Measurements from ENCODE around the gene PPP1R13L. TPM values are rescaled to one million over a fixed set of nuclear protein-coding genes. Genes with fewer than 3 reads are reported as not detected.

Gene PPP1R13L
- total RNA-seq, 4 donors from 2014 or later, result 257 to 851 (median 501) TPM

- 88 to 90% methylated on average over 11 of the region's 11 CpGs for WGBS, 2 donors
- no peak for DNase-seq (ENCODE audit: low spot score in 2 of 2)
- TF ChIP-seq CTCF (IDR thresholded peaks at IDR 0.05) (no peak), POLR2A (IDR thresholded peaks at IDR 0.05) (no peak)
- no peak overlapping the region for H3K4me3 ChIP-seq (ENCODE audit: low read depth, poor library complexity, severe bottlenecking)
- intact Hi-C loops (cut with DNase I; ENCODE audit: low total_unique reads), result no loop called here
These were observed 47.5 kb downstream of the PPP1R13L start for GRCh38 chr19:45357445-45357783.

GRCh38 chr19:45356760-45357444 is 48.0 kb downstream of the PPP1R13L start:
- TF ChIP-seq POLR2A (IDR thresholded peaks at IDR 0.05) (no peak), CTCF (IDR thresholded peaks at IDR 0.05) (no peak)
- no peak overlapping the region for H3K4me3 ChIP-seq (ENCODE audit: low read depth, poor library complexity, severe bottlenecking)
- WGBS, 2 donors, result 91% methylated on average over 20 of the region's 20 CpGs
- intact Hi-C loops (cut with DNase I; ENCODE audit: low total_unique reads), result no loop called here
- DNase-seq (ENCODE audit: low spot score in 2 of 2), result no peak

- intact Hi-C loops (cut with DNase I; ENCODE audit: low total_unique reads), result no loop called here
- WGBS, 2 donors, result 95 to 99% methylated on average over 9 of the region's 9 CpGs
- no peak for DNase-seq (ENCODE audit: low spot score in 2 of 2)
- no peak for TF ChIP-seq POLR2A (IDR thresholded peaks at IDR 0.05)
- TF ChIP-seq CTCF (IDR thresholded peaks at IDR 0.05), result no peak
- H3K4me3 ChIP-seq (ENCODE audit: low read depth, poor library complexity, severe bottlenecking), result no peak overlapping the region
These were observed 49.0 kb downstream of the PPP1R13L start for GRCh38 chr19:45355910-45356309.

- 93 to 97% methylated on average over 9 of the region's 9 CpGs for WGBS, 2 donors
- TF ChIP-seq POLR2A (IDR thresholded peaks at IDR 0.05) (no peak), CTCF (IDR thresholded peaks at IDR 0.05) (no peak)
- no peak for DNase-seq (ENCODE audit: low spot score in 2 of 2)
- intact Hi-C loops (cut with DNase I; ENCODE audit: low total_unique reads), result no loop called here
- no peak overlapping the region for H3K4me3 ChIP-seq (ENCODE audit: low read depth, poor library complexity, severe bottlenecking)
These were observed 49.5 kb downstream of the PPP1R13L start for GRCh38 chr19:45355402-45355801.

GRCh38 chr19:45354241-45354842 is 50.5 kb downstream of the PPP1R13L start:
- 81 to 87% methylated on average over 11 of the region's 11 CpGs for WGBS, 2 donors
- DNase-seq (ENCODE audit: low spot score in 2 of 2), result no peak
- intact Hi-C loops (cut with DNase I; ENCODE audit: low total_unique reads), result no loop called here
- no peak for TF ChIP-seq CTCF (IDR thresholded peaks at IDR 0.05)
- TF ChIP-seq POLR2A (IDR thresholded peaks at IDR 0.05), result no peak
- H3K4me3 ChIP-seq (ENCODE audit: low read depth, poor library complexity, severe bottlenecking), result no peak overlapping the region
